ENCODE results near the gene AIPL1.

DNA sequence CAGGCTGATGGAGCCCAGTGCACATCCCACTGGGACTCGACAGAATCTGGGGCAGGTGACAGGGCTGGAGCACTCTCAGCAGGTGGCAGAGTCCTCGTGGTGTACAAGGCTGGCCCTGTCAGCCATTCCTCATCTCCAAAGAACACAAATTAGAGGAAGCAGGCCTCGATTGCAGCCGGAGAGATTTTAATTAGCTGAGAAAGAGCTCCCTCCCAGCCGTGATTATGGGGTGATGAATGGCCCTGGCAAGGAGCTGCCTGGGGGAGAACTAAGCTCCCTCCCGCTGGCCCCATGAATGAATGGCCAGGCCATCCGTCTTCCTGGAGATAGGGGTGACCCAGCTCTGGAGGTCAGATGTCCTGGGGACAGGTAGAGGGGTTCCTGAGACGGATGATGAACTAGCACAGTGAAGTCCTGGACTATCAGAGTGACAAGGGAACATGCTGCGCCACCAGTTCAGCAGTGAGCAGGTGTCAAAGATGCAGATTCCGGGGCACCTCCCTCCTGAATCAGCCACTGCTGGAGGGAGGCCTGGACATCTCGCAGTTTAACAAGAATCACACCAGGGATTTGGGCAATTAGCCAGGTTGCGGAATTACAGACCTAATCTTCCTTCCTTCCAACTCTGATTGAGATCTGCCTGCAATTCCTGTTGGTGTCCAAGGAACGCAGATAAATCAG is 44.8 kb upstream of the AIPL1 start:
- TF ChIP-seq, protein P1, sequence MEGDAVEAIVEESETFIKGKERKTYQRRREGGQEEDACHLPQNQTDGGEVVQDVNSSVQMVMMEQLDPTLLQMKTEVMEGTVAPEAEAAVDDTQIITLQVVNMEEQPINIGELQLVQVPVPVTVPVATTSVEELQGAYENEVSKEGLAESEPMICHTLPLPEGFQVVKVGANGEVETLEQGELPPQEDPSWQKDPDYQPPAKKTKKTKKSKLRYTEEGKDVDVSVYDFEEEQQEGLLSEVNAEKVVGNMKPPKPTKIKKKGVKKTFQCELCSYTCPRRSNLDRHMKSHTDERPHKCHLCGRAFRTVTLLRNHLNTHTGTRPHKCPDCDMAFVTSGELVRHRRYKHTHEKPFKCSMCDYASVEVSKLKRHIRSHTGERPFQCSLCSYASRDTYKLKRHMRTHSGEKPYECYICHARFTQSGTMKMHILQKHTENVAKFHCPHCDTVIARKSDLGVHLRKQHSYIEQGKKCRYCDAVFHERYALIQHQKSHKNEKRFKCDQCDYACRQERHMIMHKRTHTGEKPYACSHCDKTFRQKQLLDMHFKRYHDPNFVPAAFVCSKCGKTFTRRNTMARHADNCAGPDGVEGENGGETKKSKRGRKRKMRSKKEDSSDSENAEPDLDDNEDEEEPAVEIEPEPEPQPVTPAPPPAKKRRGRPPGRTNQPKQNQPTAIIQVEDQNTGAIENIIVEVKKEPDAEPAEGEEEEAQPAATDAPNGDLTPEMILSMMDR (IDR thresholded peaks at IDR 0.05) = no peak
- no peak for TF ChIP-seq POLR2A (IDR thresholded peaks at IDR 0.05)

Data from lower leg skin (tissue), 3 donors.